ENCODE measurements around the gene CSGALNACT2.

The CSGALNACT2 gene

GRCh38 chr10:43132867-43133787, 5.1 kb upstream of the CSGALNACT2 start:
- Histone ChIP-seq H3K27ac (no peak overlapping the region), H3K4me2 (ENCODE audit: low read length) (no peak overlapping the region), H3K79me2 (no peaks in the 10 kb centered on the region), H3K9me3 (ENCODE audit: control insufficient read depth, low read length) (no peaks in the 10 kb centered on the region), H3K4me1 (peaks cover 7% of the 10 kb centered on the region), H3K4me3 (ENCODE audit: low read depth, low read length) (no peak overlapping the region), H3K36me3 (ENCODE audit: control insufficient read depth, insufficient read depth, low read length) (no peaks in the 10 kb centered on the region), H3K27me3 (ENCODE audit: control insufficient read depth, insufficient read depth, low read length) (no peaks in the 10 kb centered on the region), H3K9ac (no peak overlapping the region), H2AFZ (no peak overlapping the region)
- TF ChIP-seq CTCF (IDR thresholded peaks at IDR 0.05): no peak

DNA sequence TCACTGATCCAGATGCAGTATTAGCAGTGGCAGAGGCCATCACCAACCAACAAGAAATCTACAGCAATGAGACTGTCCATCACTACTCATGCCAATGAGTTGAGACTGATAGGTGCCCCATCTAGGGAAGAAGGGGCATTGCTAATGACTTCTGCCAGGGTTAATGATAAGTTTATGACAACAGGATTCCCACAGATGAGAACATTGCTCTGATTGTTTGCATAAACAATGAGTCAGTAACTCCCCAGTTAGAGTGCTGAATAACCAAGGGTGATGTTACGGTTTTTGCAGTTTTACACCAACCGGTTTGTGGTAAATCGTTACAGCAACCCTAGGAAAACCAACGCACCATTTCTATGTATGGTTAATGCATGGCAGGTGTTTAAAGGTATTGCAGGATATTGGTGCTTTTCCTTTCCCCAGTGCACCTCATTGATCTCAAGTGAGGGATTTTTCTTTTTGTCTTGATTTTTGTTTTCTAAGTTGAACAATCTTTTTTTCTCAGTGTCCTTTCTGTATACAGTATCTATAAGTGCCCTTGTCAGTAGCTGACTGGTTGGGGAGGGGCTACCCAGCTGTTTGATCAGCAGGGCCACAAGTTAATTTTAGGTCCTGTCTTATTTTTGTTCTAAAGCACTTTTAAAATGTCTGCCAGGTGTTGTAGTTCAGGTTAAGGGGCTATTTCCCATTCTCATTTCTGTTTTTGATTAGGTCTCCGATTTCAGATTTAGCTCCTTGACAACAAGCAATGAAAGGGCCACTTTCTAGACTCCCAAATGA, 3.9 kb upstream of the CSGALNACT2 start:
- no peak overlapping the region for H2AFZ ChIP-seq
- no peak for TF ChIP-seq CTCF (IDR thresholded peaks at IDR 0.05)

GRCh38 chr10:43135064-43135463, 3.2 kb upstream of the CSGALNACT2 start:
- H3K4me2 ChIP-seq (ENCODE audit: low read length): no peak overlapping the region
- H3K4me3 ChIP-seq (ENCODE audit: low read depth, low read length): no peak overlapping the region
- no peak overlapping the region for H3K27ac ChIP-seq
- no peak overlapping the region for H2AFZ ChIP-seq
- no peaks in the 10 kb centered on the region for H3K9me3 ChIP-seq (ENCODE audit: control insufficient read depth, low read length)
- H3K79me2 ChIP-seq: peaks cover 4% of the 10 kb centered on the region
- H3K4me1 ChIP-seq: peaks cover 7% of the 10 kb centered on the region
- no peaks in the 10 kb centered on the region for H3K27me3 ChIP-seq (ENCODE audit: control insufficient read depth, insufficient read depth, low read length)
- no peak for TF ChIP-seq CTCF (IDR thresholded peaks at IDR 0.05)
- H3K9ac ChIP-seq: no peak overlapping the region
- H3K36me3 ChIP-seq (ENCODE audit: control insufficient read depth, insufficient read depth, low read length): no peaks in the 10 kb centered on the region

More for the DNA sequence above, 3.9 kb upstream of the CSGALNACT2 start:
- no peak overlapping the region for H3K4me2 ChIP-seq (ENCODE audit: low read length)
- no peaks in the 10 kb centered on the region for H3K36me3 ChIP-seq (ENCODE audit: control insufficient read depth, insufficient read depth, low read length)
- no peaks in the 10 kb centered on the region for H3K79me2 ChIP-seq
- peaks cover 7% of the 10 kb centered on the region for H3K4me1 ChIP-seq
- H3K4me3 ChIP-seq (ENCODE audit: low read depth, low read length): no peak overlapping the region
- H3K9ac ChIP-seq: no peak overlapping the region
- no peak overlapping the region for H3K27ac ChIP-seq
- no peaks in the 10 kb centered on the region for H3K9me3 ChIP-seq (ENCODE audit: control insufficient read depth, low read length)
- H3K27me3 ChIP-seq (ENCODE audit: control insufficient read depth, insufficient read depth, low read length): no peaks in the 10 kb centered on the region

- Histone ChIP-seq H3K27ac (no peak overlapping the region), H3K36me3 (ENCODE audit: control insufficient read depth, insufficient read depth, low read length) (no peaks in the 10 kb centered on the region), H3K4me3 (ENCODE audit: low read depth, low read length) (no peak overlapping the region), H3K9ac (no peak overlapping the region), H3K4me2 (ENCODE audit: low read length) (no peak overlapping the region), H3K79me2 (peaks cover 4% of the 10 kb centered on the region), H3K27me3 (ENCODE audit: control insufficient read depth, insufficient read depth, low read length) (no peaks in the 10 kb centered on the region), H2AFZ (no peak overlapping the region), H3K9me3 (ENCODE audit: control insufficient read depth, low read length) (no peaks in the 10 kb centered on the region), H3K4me1 (peaks cover 7% of the 10 kb centered on the region)
- no peak for TF ChIP-seq CTCF (IDR thresholded peaks at IDR 0.05)
Observed at GRCh38 chr10:43135656-43136055, 2.6 kb upstream of the CSGALNACT2 start.
